OCI-LY1 (cell line): ENCODE results near the gene EPHB2.

Experiments used
- H2AFZ ChIP-seq: fragments of 200-600 bp; sonication (generic), shearing (Covaris generic); 2 replicates; pipeline ENCODE4 v1.6.0; 2014; ENCODE audit warnings: antibody characterized with exemption, mild to moderate bottlenecking, low read length
- H3F3A ChIP-seq: fragments of 200-600 bp; sonication (generic), shearing (Covaris generic); 2 replicates; pipeline ENCODE4 v1.6.0; 2014; ENCODE audit warnings: mild to moderate bottlenecking, antibody characterized with exemption, low read length, moderate library complexity; ENCODE audit not compliant: insufficient read depth
- H3K27ac ChIP-seq: fragments of 200-600 bp; sonication (generic); 2 replicates; pipeline ENCODE4 v1.5.1; 2014; ENCODE audit warnings: low read length, mixed run types, mild to moderate bottlenecking, low read depth; ENCODE audit not compliant: poor library complexity, severe bottlenecking
- H3K27me3 ChIP-seq: fragments of 200-600 bp; sonication (generic); 2 replicates; pipeline ENCODE4 v1.6.0; 2014; ENCODE audit warnings: antibody characterized with exemption, mild to moderate bottlenecking, low read length, moderate library complexity; ENCODE audit not compliant: insufficient read depth
- H3K36me3 ChIP-seq: fragments of 200-600 bp; sonication (generic); 2 replicates; pipeline ENCODE4 v1.6.1; 2014; ENCODE audit warnings: mild to moderate bottlenecking, antibody characterized with exemption, low read length, moderate library complexity, mixed read lengths; ENCODE audit not compliant: insufficient read depth
- H3K4me1 ChIP-seq: fragments of 200-600 bp; sonication (generic); 2 replicates; pipeline ENCODE4 v1.5.1; 2014; ENCODE audit warnings: mild to moderate bottlenecking, low read length, moderate library complexity; ENCODE audit not compliant: insufficient read depth, severe bottlenecking
- H3K4me2 ChIP-seq: fragments of 200-600 bp; sonication (generic), shearing (Covaris generic); 2 replicates; pipeline ENCODE4 v1.6.1; 2014; ENCODE audit warnings: low read length
- H3K4me3 ChIP-seq: fragments of 200-600 bp; sonication (generic); 2 replicates; pipeline ENCODE4 v1.5.1; 2014; ENCODE audit warnings: low read length, low read depth, mild to moderate bottlenecking, mixed read lengths; ENCODE audit not compliant: poor library complexity, severe bottlenecking
- H3K79me2 ChIP-seq: fragments of 200-600 bp; shearing (Covaris generic); 2 replicates; pipeline ENCODE4 v1.6.1; 2016; ENCODE audit warnings: mixed run types, low read length, mixed read lengths; ENCODE audit not compliant: insufficient read depth
- H3K9ac ChIP-seq: fragments of 200-600 bp; sonication (generic), shearing (Covaris generic); 2 replicates; pipeline ENCODE4 v1.6.1; 2014; ENCODE audit warnings: mild to moderate bottlenecking, low read length, mixed read lengths
- H3K9me2 ChIP-seq: fragments of 200-600 bp; sonication (generic), shearing (Covaris generic); 2 replicates; pipeline ENCODE4 v1.6.1; 2014; ENCODE audit warnings: low read depth, mild to moderate bottlenecking, low read length, mixed read lengths
- H3K9me3 ChIP-seq: fragments of 200-600 bp; shearing (Covaris generic); 2 replicates; pipeline ENCODE4 v1.6.1; 2014; ENCODE audit warnings: low read length, mixed read lengths
- H4K20me1 ChIP-seq: fragments of 200-600 bp; sonication (generic), shearing (Covaris generic); 2 replicates; pipeline ENCODE4 v1.6.0; 2016; ENCODE audit warnings: mild to moderate bottlenecking, low read length; ENCODE audit not compliant: insufficient read depth
- CTCF ChIP-seq: fragments of 200-600 bp; sonication (generic), shearing (Covaris generic); IDR thresholded peaks from 2 replicates; pipeline ENCODE4 v1.5.1; 2017; ENCODE audit warnings: mild to moderate bottlenecking, antibody characterized with exemption, low read length, moderate library complexity, mixed read lengths
- EZH2 ChIP-seq: fragments of 200-600 bp; sonication (generic), shearing (Covaris generic); IDR thresholded peaks from 2 replicates; pipeline ENCODE4 v1.8.0; 2017; ENCODE audit warnings: borderline replicate concordance, mixed run types, mild to moderate bottlenecking, antibody characterized with exemption, low read length, moderate library complexity, mixed read lengths

The EPHB2 gene

GRCh38 chr1:22780696-22781095 lies 70.1 kb downstream of the EPHB2 start:
- Histone ChIP-seq H3K36me3 (no peaks in the 10 kb centered on the region), H3K27ac (no peak overlapping the region), H3K9ac (no peak overlapping the region), H3K9me3 (no peaks in the 10 kb centered on the region), H3K4me2 (no peak overlapping the region), H3K79me2 (no peaks in the 10 kb centered on the region), H2AFZ (no peak overlapping the region), H3K9me2 (no peaks in the 10 kb centered on the region), H4K20me1 (no peaks in the 10 kb centered on the region), H3K27me3 (no peaks in the 10 kb centered on the region; the same call in 1 of the 2 replicates), H3K4me3 (no peak overlapping the region), H3K4me1 (no peaks in the 10 kb centered on the region), H3F3A (no peaks in the 10 kb centered on the region)
- no peak for TF ChIP-seq EZH2
- TF ChIP-seq CTCF: no peak

DNA sequence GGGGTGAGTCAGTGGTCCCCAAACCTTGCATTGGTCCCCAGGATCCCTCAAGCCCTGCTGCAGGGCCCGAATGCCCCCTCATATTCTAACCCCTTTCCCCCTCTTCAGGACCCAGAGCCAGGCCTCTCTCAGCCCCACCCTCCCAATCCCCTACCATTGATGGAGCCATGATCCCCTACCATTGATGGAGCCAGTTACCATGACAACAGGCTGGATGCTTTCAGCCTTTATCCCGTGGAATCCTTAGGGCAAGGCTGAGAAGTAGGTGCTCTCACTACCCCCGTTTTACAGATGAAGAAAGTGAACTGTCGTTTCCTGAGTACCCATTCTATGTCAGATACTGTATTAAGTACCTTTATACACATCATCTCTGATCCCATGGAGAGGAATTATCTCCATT lies 70.8 kb downstream of the EPHB2 start:
- Histone ChIP-seq H3K79me2 (no peaks in the 10 kb centered on the region), H3K27me3 (no peaks in the 10 kb centered on the region; the same call in 1 of the 2 replicates), H3K9ac (no peak overlapping the region), H3K36me3 (no peaks in the 10 kb centered on the region), H3K4me2 (no peak overlapping the region), H3K4me3 (no peak overlapping the region), H3K27ac (no peak overlapping the region), H3K9me3 (no peaks in the 10 kb centered on the region), H2AFZ (no peak overlapping the region), H3F3A (no peaks in the 10 kb centered on the region), H3K4me1 (no peaks in the 10 kb centered on the region), H3K9me2 (no peaks in the 10 kb centered on the region), H4K20me1 (no peaks in the 10 kb centered on the region)
- TF ChIP-seq CTCF (no peak), EZH2 (no peak)

GRCh38 chr1:22782406-22782805 lies 71.8 kb downstream of the EPHB2 start:
- Histone ChIP-seq H3K9me2 (no peaks in the 10 kb centered on the region), H3K36me3 (no peaks in the 10 kb centered on the region), H2AFZ (no peak overlapping the region), H3K79me2 (no peaks in the 10 kb centered on the region), H3K9me3 (no peaks in the 10 kb centered on the region), H3K27me3 (no peaks in the 10 kb centered on the region; the same call in 1 of the 2 replicates), H3K4me2 (no peak overlapping the region), H3K4me1 (no peaks in the 10 kb centered on the region), H3F3A (no peaks in the 10 kb centered on the region), H3K9ac (no peak overlapping the region), H4K20me1 (no peaks in the 10 kb centered on the region), H3K27ac (no peak overlapping the region), H3K4me3 (no peak overlapping the region)
- TF ChIP-seq EZH2 (no peak), CTCF (no peak)
